ENCODE measurements around the gene ABCD1.
"Not testable (repeated sequence)": the region's sequence is repeated elsewhere in the genome, so short reads cannot be mapped to it uniquely, and the experiment has no call there.

ABCD1 gene

GRCh38 chrX:153728951-153729631 is 4.4 kb downstream of the ABCD1 start:
- no peak overlapping the region for H3K4me3 ChIP-seq
- H3K27ac ChIP-seq, result no peak overlapping the region

GRCh38 chrX:153730115-153730514 is 5.5 kb downstream of the ABCD1 start:
- H3K27ac ChIP-seq, H3K4me3 ChIP-seq: not testable (repeated sequence)

- H3K4me3 ChIP-seq, result no peak overlapping the region
- H3K27ac ChIP-seq, result peak overlapping the region in 6 of 21 experiments; percentile 8 to 49 (median 34)
Measured at GRCh38 chrX:153731117-153731844, 6.6 kb downstream of the ABCD1 start.

- Histone ChIP-seq H3K27ac (peak overlapping the region in 7 of 21 experiments; percentile 12 to 49 (median 35)), H3K4me3 (no peak overlapping the region)
Measured at GRCh38 chrX:153731845-153732215, 7.2 kb downstream of the ABCD1 start.

- H3K27ac ChIP-seq, result peak overlapping the region in 3 of 21 experiments; percentile 30 to 49 (median 44)
Measured at GRCh38 chrX:153732401-153732800, 7.7 kb downstream of the ABCD1 start.

GRCh38 chrX:153733651-153734240 is 9.1 kb downstream of the ABCD1 start:
- no peak overlapping the region for H3K4me3 ChIP-seq

More at GRCh38 chrX:153732401-153732800, 7.7 kb downstream of the ABCD1 start:
- H3K4me3 ChIP-seq, result no peak overlapping the region

GRCh38 chrX:153734871-153735270 is 10.2 kb downstream of the ABCD1 start:
- no peak overlapping the region for H3K27ac ChIP-seq
- H3K4me3 ChIP-seq, result no peak overlapping the region

More at GRCh38 chrX:153733651-153734240, 9.1 kb downstream of the ABCD1 start:
- H3K27ac ChIP-seq, result no peak overlapping the region

GRCh38 chrX:153735274-153735673 is 10.6 kb downstream of the ABCD1 start:
- no peak overlapping the region for H3K27ac ChIP-seq
- no peak overlapping the region for H3K4me3 ChIP-seq

- Histone ChIP-seq H3K27ac (no peak overlapping the region), H3K4me3 (no peak overlapping the region)
Measured at GRCh38 chrX:153736071-153736820, 11.6 kb downstream of the ABCD1 start.

- Histone ChIP-seq H3K27ac (no peak overlapping the region), H3K4me3 (no peak overlapping the region)
Measured at GRCh38 chrX:153736871-153737441, 12.3 kb downstream of the ABCD1 start.

- no peak overlapping the region for H3K4me3 ChIP-seq
Measured at GRCh38 chrX:153738056-153738605, 13.5 kb downstream of the ABCD1 start.

GRCh38 chrX:153739754-153740486 is 15.3 kb downstream of the ABCD1 start:
- Histone ChIP-seq H3K4me3 (no peak overlapping the region), H3K27ac (peak overlapping the region in 1 of 21 experiments; percentile 21)

More at GRCh38 chrX:153738056-153738605, 13.5 kb downstream of the ABCD1 start:
- no peak overlapping the region for H3K27ac ChIP-seq

- Histone ChIP-seq H3K27ac (no peak overlapping the region), H3K4me3 (no peak overlapping the region)
Measured at GRCh38 chrX:153740631-153741222, 16.1 kb downstream of the ABCD1 start.

- Histone ChIP-seq H3K4me3 (no peak overlapping the region), H3K27ac (no peak overlapping the region)
Measured at GRCh38 chrX:153741446-153741845, 16.8 kb downstream of the ABCD1 start.

- H3K27ac ChIP-seq, H3K4me3 ChIP-seq: not testable (repeated sequence)
Measured at GRCh38 chrX:153742111-153742510, 17.5 kb downstream of the ABCD1 start.

- not testable (repeated sequence) for H3K27ac ChIP-seq, H3K4me3 ChIP-seq
Measured at GRCh38 chrX:153742796-153743467, 18.3 kb downstream of the ABCD1 start.

GRCh38 chrX:153743468-153744209 is 19.0 kb downstream of the ABCD1 start:
- peak overlapping the region in 2 of 21 experiments; percentile 14 to 31 for H3K27ac ChIP-seq
- H3K4me3 ChIP-seq, result not testable (repeated sequence)
